ENCODE data around the gene HECTD2.
"Not testable (repeated sequence)": the region's sequence is repeated elsewhere in the genome, so short reads cannot be mapped to it uniquely, and the experiment has no call there.

Gene HECTD2

DNA sequence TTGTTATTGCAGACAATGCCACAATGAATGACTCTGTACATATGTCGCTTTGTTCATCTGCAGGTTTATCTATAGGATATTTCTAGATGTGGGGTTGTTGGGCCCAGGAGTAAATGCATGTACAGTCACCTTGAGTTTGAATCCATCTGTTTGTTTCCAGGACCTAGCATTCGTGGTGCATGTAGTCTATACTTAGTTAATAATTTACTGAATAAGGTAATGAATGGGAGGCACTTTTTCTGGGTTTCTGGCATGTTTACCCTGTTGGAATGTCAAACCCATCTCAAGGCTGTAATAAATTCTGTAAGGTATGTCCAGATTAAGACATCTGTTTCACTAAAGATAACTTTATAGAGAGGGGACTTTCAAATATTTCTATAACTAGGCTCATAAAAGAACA, 23.5 kb downstream of the HECTD2 start:
- TF ChIP-seq, protein P1, sequence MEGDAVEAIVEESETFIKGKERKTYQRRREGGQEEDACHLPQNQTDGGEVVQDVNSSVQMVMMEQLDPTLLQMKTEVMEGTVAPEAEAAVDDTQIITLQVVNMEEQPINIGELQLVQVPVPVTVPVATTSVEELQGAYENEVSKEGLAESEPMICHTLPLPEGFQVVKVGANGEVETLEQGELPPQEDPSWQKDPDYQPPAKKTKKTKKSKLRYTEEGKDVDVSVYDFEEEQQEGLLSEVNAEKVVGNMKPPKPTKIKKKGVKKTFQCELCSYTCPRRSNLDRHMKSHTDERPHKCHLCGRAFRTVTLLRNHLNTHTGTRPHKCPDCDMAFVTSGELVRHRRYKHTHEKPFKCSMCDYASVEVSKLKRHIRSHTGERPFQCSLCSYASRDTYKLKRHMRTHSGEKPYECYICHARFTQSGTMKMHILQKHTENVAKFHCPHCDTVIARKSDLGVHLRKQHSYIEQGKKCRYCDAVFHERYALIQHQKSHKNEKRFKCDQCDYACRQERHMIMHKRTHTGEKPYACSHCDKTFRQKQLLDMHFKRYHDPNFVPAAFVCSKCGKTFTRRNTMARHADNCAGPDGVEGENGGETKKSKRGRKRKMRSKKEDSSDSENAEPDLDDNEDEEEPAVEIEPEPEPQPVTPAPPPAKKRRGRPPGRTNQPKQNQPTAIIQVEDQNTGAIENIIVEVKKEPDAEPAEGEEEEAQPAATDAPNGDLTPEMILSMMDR (IDR thresholded peaks at IDR 0.05; ENCODE audit: insufficient read depth, low read length): no peak
- no peak for TF ChIP-seq GABPA (IDR thresholded peaks at IDR 0.05; ENCODE audit: low read depth)
- no peak for TF ChIP-seq SPI1 (IDR thresholded peaks at IDR 0.05; ENCODE audit: borderline replicate concordance, low read depth)
- no peak for TF ChIP-seq POLR2AphosphoS5 (IDR thresholded peaks at IDR 0.05; ENCODE audit: low read depth)
- TF ChIP-seq, protein P2, sequence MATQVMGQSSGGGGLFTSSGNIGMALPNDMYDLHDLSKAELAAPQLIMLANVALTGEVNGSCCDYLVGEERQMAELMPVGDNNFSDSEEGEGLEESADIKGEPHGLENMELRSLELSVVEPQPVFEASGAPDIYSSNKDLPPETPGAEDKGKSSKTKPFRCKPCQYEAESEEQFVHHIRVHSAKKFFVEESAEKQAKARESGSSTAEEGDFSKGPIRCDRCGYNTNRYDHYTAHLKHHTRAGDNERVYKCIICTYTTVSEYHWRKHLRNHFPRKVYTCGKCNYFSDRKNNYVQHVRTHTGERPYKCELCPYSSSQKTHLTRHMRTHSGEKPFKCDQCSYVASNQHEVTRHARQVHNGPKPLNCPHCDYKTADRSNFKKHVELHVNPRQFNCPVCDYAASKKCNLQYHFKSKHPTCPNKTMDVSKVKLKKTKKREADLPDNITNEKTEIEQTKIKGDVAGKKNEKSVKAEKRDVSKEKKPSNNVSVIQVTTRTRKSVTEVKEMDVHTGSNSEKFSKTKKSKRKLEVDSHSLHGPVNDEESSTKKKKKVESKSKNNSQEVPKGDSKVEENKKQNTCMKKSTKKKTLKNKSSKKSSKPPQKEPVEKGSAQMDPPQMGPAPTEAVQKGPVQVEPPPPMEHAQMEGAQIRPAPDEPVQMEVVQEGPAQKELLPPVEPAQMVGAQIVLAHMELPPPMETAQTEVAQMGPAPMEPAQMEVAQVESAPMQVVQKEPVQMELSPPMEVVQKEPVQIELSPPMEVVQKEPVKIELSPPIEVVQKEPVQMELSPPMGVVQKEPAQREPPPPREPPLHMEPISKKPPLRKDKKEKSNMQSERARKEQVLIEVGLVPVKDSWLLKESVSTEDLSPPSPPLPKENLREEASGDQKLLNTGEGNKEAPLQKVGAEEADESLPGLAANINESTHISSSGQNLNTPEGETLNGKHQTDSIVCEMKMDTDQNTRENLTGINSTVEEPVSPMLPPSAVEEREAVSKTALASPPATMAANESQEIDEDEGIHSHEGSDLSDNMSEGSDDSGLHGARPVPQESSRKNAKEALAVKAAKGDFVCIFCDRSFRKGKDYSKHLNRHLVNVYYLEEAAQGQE (IDR thresholded peaks at IDR 0.05; ENCODE audit: insufficient replicate concordance, low read depth): no peak
- H3K27ac ChIP-seq (replicated peaks): no peak overlapping the region
- DNase-seq (ENCODE audit: low read depth in 1 of 2, low spot score in 1 of 2): no peak
- H3K4me3 ChIP-seq (replicated peaks; ENCODE audit: insufficient read depth, low read length): no peak overlapping the region
- H3K27me3 ChIP-seq (ENCODE audit: insufficient read depth, poor library complexity, severe bottlenecking): no peaks in the 10 kb centered on the region

DNA sequence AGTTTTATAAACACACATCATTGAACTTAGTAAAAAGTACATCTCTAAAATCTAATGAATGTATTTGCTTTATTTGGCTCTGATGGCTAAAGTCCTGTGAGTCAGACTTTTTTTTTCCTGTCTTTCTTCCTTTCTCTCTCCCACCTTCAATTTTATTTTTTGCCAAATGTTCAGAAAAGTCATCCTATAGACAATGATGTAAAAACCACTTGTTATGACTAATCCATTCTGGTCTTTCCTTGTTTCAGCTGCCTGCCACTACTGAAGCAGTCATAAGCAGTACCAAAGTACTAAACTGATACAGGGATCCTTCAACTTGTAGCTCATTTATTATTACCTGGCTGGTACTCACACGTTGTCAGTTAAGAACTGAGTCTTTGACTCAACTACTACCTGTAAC, 23.9 kb downstream of the HECTD2 start:
- no peak overlapping the region for H3K4me3 ChIP-seq (replicated peaks; ENCODE audit: insufficient read depth, low read length)

DNA sequence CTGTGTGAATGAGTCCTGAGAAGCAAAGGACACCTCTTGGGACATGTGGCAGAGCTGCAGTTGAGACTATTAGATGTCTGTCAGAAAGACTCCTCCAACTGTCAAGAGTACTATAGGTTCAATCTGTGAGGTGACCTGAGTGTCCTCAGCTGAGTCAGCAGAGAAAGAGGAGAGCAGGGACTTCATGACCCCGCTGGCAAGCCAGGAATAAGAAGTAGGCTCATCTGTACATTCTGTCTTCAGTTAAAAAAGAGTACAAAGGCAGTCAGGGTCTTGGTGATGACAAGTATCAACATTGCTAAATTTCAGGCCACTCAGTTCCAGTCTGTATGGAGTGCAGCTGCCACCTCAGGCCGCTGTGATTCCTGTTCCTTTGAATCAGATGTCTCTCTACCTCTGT, 25.1 kb downstream of the HECTD2 start:
- Histone ChIP-seq H3K27ac (replicated peaks) (no peak overlapping the region), H3K4me3 (replicated peaks; ENCODE audit: insufficient read depth, low read length) (no peak overlapping the region), H3K27me3 (ENCODE audit: insufficient read depth, poor library complexity, severe bottlenecking) (no peaks in the 10 kb centered on the region)
- DNase-seq (ENCODE audit: low read depth in 1 of 2, low spot score in 1 of 2): no peak
- TF ChIP-seq, protein P1 (IDR thresholded peaks at IDR 0.05; ENCODE audit: insufficient read depth, low read length): no peak
- TF ChIP-seq GABPA (IDR thresholded peaks at IDR 0.05; ENCODE audit: low read depth) (no peak), SPI1 (IDR thresholded peaks at IDR 0.05; ENCODE audit: borderline replicate concordance, low read depth) (no peak), POLR2AphosphoS5 (IDR thresholded peaks at IDR 0.05; ENCODE audit: low read depth) (no peak)
- TF ChIP-seq, protein P2 (IDR thresholded peaks at IDR 0.05; ENCODE audit: insufficient replicate concordance, low read depth): no peak

More for the DNA sequence above, 23.9 kb downstream of the HECTD2 start:
- TF ChIP-seq, protein P2 (IDR thresholded peaks at IDR 0.05; ENCODE audit: insufficient replicate concordance, low read depth): no peak
- TF ChIP-seq, protein P1 (IDR thresholded peaks at IDR 0.05; ENCODE audit: insufficient read depth, low read length): no peak
- no peak for TF ChIP-seq GABPA (IDR thresholded peaks at IDR 0.05; ENCODE audit: low read depth)
- TF ChIP-seq SPI1 (IDR thresholded peaks at IDR 0.05; ENCODE audit: borderline replicate concordance, low read depth): no peak
- no peak for TF ChIP-seq POLR2AphosphoS5 (IDR thresholded peaks at IDR 0.05; ENCODE audit: low read depth)
- DNase-seq (ENCODE audit: low read depth in 1 of 2, low spot score in 1 of 2): no peak
- Histone ChIP-seq H3K27me3 (ENCODE audit: insufficient read depth, poor library complexity, severe bottlenecking) (no peaks in the 10 kb centered on the region), H3K27ac (replicated peaks) (no peak overlapping the region)

DNA sequence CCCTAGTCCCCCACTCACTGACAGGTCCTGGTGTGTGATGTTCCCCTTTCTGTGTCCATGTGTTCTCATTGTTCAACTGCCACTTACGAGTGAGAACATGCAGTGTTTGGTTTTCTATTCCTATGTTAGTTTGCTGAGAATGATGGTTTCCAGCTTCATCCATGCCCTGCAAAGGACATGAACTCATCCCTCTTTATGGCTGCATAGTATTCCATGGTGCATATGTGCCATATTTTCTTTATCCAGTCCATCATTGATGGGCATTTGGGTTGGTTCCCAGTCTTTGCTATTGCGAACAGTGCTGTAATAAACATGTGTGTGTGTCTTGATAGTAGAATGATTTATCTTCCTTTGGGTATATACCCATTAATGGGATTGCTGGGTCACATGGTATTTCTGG, 28.1 kb downstream of the HECTD2 start:
- H3K27me3 ChIP-seq (ENCODE audit: insufficient read depth, poor library complexity, severe bottlenecking); H3K4me3 ChIP-seq (replicated peaks; ENCODE audit: insufficient read depth, low read length); H3K27ac ChIP-seq (replicated peaks); DNase-seq (ENCODE audit: low read depth in 1 of 2, low spot score in 1 of 2): not testable (repeated sequence)

All from HL-60 (cell line).